MG63 (cell line): ENCODE measurements around the gene TBC1D19. TPM values are rescaled to one million over a fixed set of nuclear protein-coding genes. Genes with fewer than 3 reads are reported as not detected.

Experiments
- DNase-seq: peaks from one replicate; pipeline ENCODE4 v3.0.0-alpha.2; 2020
- H3K27me3 ChIP-seq: fragments of 250-450 bp; sonication (Bioruptor Pico); 2 replicates; pipeline ENCODE4 v1.5.1; 2020; ENCODE audit warnings: mild to moderate bottlenecking, moderate library complexity
- H3K36me3 ChIP-seq: fragments of 250-450 bp; sonication (Bioruptor Pico); 2 replicates; pipeline ENCODE4 v1.5.1; 2020; ENCODE audit warnings: mild to moderate bottlenecking, moderate library complexity
- H3K4me3 ChIP-seq: fragments of 250-450 bp; sonication (Bioruptor Pico); 2 replicates; pipeline ENCODE4 v1.5.1; 2020; ENCODE audit warnings: mild to moderate bottlenecking, moderate library complexity
- H3K9me3 ChIP-seq: fragments of 250-450 bp; sonication (Bioruptor Pico); 2 replicates; pipeline ENCODE4 v1.5.1; 2020; ENCODE audit warnings: mild to moderate bottlenecking, moderate library complexity
- total RNA-seq: library from RNA; depleted of rRNA; stranded (reverse); fragments of >200 nt; shearing (Covaris generic); gene quantifications from 2 replicates; pipeline ENCODE4 v1.2.3, GENCODE V29; 2014; ENCODE audit warnings: low replicate concordance

TBC1D19 gene
- total RNA-seq, 1 experiment from 2014 or later: 14.4 TPM

- no peaks in the 10 kb centered on the region for H3K27me3 ChIP-seq
- H3K36me3 ChIP-seq: peaks cover 12% of the 10 kb centered on the region; the same call in 1 of the 2 replicates
- DNase-seq: no peak
- H3K4me3 ChIP-seq: no peak overlapping the region
- no peaks in the 10 kb centered on the region for H3K9me3 ChIP-seq
Measured at GRCh38 chr4:26772096-26772873, 188.4 kb downstream of the TBC1D19 start.

DNA sequence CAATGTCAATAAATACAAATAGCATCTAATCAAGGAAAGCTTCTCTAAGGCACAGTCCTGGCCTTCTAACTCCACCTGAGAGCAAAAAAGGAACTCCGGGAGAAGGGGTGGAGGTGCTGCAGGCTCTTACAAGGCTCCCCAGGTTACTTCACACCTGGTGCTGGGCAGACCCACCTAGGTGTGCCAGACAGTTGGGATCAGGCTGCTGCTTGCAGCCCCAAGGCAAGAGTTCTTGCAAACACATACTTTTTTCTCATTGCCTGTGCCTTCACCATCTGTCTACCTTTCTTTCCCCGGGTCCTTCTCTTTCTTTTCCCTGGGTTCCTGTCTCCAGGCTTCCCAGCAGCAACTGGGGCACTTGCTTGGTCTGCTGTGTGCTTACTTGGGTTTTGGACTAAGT is 195.3 kb downstream of the TBC1D19 start:
- Histone ChIP-seq H3K9me3 (no peaks in the 10 kb centered on the region), H3K4me3 (no peak overlapping the region), H3K27me3 (no peaks in the 10 kb centered on the region), H3K36me3 (peaks cover 8% of the 10 kb centered on the region; the same call in 1 of the 2 replicates)
- no peak for DNase-seq

- no peak overlapping the region for H3K4me3 ChIP-seq
- no peaks in the 10 kb centered on the region for H3K27me3 ChIP-seq
- no peaks in the 10 kb centered on the region for H3K9me3 ChIP-seq
- DNase-seq: peak; percentile 63
- peaks cover 8% of the 10 kb centered on the region; the same call in 1 of the 2 replicates for H3K36me3 ChIP-seq
Measured at GRCh38 chr4:26779674-26780073, 195.8 kb downstream of the TBC1D19 start.

GRCh38 chr4:26780539-26780938 is 196.7 kb downstream of the TBC1D19 start:
- no peaks in the 10 kb centered on the region for H3K9me3 ChIP-seq
- no peak for DNase-seq
- no peaks in the 10 kb centered on the region for H3K27me3 ChIP-seq
- H3K4me3 ChIP-seq: no peak overlapping the region
- peaks cover 7% of the 10 kb centered on the region; the same call in 1 of the 2 replicates for H3K36me3 ChIP-seq

DNA sequence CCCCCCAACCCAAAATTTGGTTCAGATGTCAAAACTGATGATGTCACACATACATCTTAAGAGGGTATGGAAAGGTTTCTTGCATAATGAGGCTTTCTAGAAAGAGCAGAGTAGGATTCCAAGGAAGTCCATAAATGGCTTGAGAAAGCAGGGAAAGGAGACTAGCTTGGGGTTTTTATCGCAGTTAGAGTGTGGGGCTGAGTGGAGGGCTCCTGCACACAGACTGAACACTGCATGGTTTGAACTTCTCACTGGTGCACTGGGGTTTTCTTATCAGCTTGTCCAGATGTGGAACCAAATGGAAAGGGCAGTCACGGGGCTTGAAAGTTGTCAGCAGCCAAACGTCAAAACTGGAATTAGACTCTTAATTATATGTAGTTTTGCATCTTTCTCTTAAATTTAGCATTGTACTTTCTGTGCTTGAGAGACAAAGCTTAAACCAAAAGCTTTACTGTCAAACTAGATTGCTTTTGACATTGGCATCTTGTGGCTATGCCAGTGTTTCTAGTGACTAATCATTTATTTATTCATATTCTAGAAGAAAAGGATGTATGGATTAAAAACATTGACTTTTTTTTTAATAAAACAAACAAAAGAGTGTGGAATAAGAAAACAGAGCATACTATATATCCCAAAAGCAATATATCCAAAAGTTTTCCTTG is 198.4 kb downstream of the TBC1D19 start:
- H3K36me3 ChIP-seq: peaks cover 7% of the 10 kb centered on the region; the same call in 1 of the 2 replicates
- H3K4me3 ChIP-seq: no peak overlapping the region
- H3K9me3 ChIP-seq: no peaks in the 10 kb centered on the region
- no peaks in the 10 kb centered on the region for H3K27me3 ChIP-seq
- no peak for DNase-seq

DNA sequence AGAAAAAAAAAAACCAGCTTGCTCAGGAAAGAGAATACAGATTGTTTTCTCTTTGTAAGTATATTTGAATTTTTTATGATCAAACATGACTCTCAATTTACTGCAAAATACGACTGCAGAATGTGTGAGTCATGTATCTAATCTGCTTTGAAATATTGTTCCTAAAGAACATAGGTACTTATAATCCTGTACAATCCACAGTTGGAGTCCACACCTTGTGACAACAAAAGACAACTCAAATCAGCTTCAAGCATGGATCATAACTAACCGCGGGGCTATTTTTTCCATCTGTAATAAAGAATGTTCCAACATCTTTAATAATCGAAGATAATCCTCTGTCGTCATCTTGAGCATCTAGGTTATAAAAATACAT is 198.9 kb downstream of the TBC1D19 start:
- Histone ChIP-seq H3K9me3 (no peaks in the 10 kb centered on the region), H3K36me3 (peaks cover 7% of the 10 kb centered on the region; the same call in 1 of the 2 replicates), H3K27me3 (no peaks in the 10 kb centered on the region), H3K4me3 (no peak overlapping the region)
- DNase-seq: no peak

GRCh38 chr4:26784207-26784865 is 200.5 kb downstream of the TBC1D19 start:
- Histone ChIP-seq H3K9me3 (no peaks in the 10 kb centered on the region), H3K4me3 (no peak overlapping the region), H3K27me3 (no peaks in the 10 kb centered on the region), H3K36me3 (peaks cover 7% of the 10 kb centered on the region; the same call in 1 of the 2 replicates)
- no peak for DNase-seq

DNA sequence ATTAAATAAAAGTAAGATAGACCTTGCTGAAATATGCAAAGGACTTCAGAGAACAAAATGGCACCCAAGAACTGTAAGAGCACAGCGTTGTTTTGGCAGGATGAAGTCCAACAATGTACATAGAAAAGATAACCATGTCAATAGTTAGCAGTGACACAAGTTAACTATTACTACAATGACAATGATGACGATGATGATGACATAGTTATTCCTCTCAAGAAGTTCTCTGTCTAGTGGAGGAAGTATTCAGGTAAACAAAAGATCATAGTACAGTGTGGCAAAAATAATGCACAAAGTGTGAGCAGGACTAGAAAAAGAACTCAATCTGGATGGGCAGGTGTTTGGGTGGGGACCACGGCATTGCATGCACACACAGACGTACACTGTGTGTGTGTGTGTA is 201.4 kb downstream of the TBC1D19 start:
- Histone ChIP-seq H3K9me3 (no peaks in the 10 kb centered on the region), H3K36me3 (peaks cover 7% of the 10 kb centered on the region; the same call in 1 of the 2 replicates), H3K4me3 (no peak overlapping the region), H3K27me3 (no peaks in the 10 kb centered on the region)
- no peak for DNase-seq

GRCh38 chr4:26785810-26786209 is 201.9 kb downstream of the TBC1D19 start:
- no peak overlapping the region for H3K4me3 ChIP-seq
- no peak for DNase-seq
- peaks cover 7% of the 10 kb centered on the region; the same call in 1 of the 2 replicates for H3K36me3 ChIP-seq
- no peaks in the 10 kb centered on the region for H3K9me3 ChIP-seq
- no peaks in the 10 kb centered on the region for H3K27me3 ChIP-seq

DNA sequence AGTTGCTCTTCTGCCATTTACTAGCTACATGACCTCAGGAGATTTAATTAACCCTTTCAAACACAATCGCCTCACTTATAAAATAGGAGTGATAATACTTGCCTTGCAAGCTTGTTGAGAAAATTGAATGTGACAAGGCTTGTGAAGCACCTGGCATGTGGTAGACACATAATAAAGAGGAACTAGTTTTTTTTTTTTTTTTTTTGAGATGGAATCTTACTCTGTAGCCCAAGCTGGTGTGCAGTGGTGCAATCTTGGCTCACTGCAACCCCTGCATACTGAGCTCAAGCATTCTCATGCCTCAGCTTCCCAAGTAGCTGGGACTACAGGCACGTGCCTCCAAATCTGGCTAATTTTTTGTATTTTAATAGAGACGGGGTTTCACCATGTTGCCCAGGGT is 203.0 kb downstream of the TBC1D19 start:
- DNase-seq: no peak
- Histone ChIP-seq H3K27me3 (no peaks in the 10 kb centered on the region), H3K9me3 (no peaks in the 10 kb centered on the region), H3K36me3 (peaks cover 7% of the 10 kb centered on the region; the same call in 1 of the 2 replicates), H3K4me3 (no peak overlapping the region)

DNA sequence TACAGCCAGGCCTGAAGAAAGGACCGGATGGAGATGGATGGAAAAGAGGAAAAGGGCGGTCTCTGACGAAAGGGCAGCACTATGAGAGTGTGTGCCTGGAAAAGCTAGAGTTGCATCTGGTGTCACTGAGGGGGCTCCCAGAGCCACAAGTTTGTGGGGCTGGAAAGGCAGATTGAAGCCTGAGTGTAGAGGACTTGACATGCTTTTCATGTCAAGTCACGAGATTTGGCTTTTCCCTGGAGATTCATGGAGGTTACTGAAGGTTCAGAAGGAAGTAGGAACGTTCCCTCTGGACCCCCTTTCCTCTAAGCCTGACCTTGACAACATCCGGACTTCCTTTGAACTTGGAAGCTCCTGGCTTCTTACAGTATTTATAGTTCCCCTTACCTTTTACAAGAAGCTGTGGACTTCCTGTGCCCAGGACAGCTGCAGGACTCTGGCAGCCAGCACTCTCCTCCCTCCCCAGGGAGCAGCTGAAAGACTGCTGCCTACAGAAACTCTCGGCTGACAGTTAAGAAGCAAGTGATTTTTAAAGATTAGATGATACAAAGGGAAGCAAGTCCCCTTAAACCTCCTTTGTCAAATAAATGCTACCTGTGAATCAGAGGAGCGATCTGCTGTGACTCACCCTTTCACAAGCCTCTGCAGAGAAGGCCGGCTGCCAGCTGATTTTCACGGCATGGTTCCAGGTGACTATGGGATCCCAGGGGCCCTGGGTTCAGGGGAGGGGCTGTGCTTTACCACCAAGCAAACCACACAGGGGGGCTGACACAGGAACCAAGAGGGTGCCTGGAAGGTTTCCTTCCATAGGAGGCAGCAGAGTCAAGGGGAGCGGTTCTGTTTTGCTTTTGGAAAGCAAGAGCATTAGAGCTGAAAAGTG is 203.8 kb downstream of the TBC1D19 start:
- Histone ChIP-seq H3K27me3 (no peaks in the 10 kb centered on the region), H3K36me3 (peaks cover 7% of the 10 kb centered on the region; the same call in 1 of the 2 replicates), H3K4me3 (no peak overlapping the region), H3K9me3 (no peaks in the 10 kb centered on the region)
- peak; percentile 48 for DNase-seq

- H3K9me3 ChIP-seq: no peaks in the 10 kb centered on the region
- DNase-seq: no peak
- H3K36me3 ChIP-seq: peaks cover 6% of the 10 kb centered on the region; the same call in 1 of the 2 replicates
- no peak overlapping the region for H3K4me3 ChIP-seq
- H3K27me3 ChIP-seq: no peaks in the 10 kb centered on the region
Measured at GRCh38 chr4:26788341-26788733, 204.5 kb downstream of the TBC1D19 start.

DNA sequence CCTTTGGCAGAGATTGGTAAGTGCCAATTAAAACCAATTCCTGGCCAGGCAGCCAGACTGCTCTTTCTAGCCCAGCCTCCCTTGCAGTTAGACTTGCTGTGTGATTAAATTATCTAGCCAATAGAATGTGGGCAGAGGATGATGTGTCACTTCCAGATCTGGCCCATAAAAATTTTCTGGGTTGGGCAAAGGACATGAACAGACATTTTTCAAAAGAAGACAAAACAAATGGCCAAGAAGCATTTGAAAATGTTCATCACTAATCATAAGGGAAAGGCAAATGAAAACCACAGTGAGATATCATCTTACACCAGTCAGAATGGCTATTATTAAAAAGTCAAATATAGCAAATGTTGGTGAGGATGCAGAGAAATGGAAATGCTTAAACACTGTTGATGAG is 205.3 kb downstream of the TBC1D19 start:
- Histone ChIP-seq H3K4me3 (no peak overlapping the region), H3K36me3 (peaks cover 2% of the 10 kb centered on the region; the same call in 1 of the 2 replicates), H3K27me3 (no peaks in the 10 kb centered on the region), H3K9me3 (no peaks in the 10 kb centered on the region)
- DNase-seq: no peak

DNA sequence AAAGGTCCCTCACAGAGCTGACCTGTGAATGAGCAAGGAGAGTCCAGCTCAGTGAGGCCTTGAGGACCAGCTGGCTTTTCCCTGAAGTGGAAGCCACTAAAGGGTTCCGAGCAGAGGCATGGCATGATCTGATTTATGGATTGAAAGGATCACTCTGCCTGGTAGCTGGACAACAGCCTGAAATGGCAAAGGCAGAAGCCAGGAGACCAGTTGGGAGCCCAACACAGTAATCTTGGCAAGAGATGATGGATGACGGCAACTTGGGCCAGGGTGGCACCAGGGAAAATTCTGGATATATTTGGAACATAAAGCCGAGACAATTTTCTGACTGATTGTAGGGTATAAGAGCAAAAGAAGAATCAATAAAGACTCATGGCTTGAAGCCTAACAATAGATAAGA is 207.5 kb downstream of the TBC1D19 start:
- H3K9me3 ChIP-seq: no peaks in the 10 kb centered on the region
- no peak for DNase-seq
- H3K36me3 ChIP-seq: no peaks in the 10 kb centered on the region
- no peaks in the 10 kb centered on the region for H3K27me3 ChIP-seq
- H3K4me3 ChIP-seq: no peak overlapping the region

GRCh38 chr4:26792639-26793038 is 208.8 kb downstream of the TBC1D19 start:
- no peaks in the 10 kb centered on the region for H3K9me3 ChIP-seq
- no peaks in the 10 kb centered on the region for H3K27me3 ChIP-seq
- no peak for DNase-seq
- no peaks in the 10 kb centered on the region for H3K36me3 ChIP-seq
- no peak overlapping the region for H3K4me3 ChIP-seq

- Histone ChIP-seq H3K9me3 (no peaks in the 10 kb centered on the region), H3K36me3 (no peaks in the 10 kb centered on the region), H3K27me3 (no peaks in the 10 kb centered on the region), H3K4me3 (no peak overlapping the region)
- no peak for DNase-seq
Measured at GRCh38 chr4:26793735-26794134, 209.9 kb downstream of the TBC1D19 start.
